Esophagus (tissue), 2 donors: ENCODE results near the gene ZNF296. TPM values are rescaled to one million over a fixed set of nuclear protein-coding genes. Genes with fewer than 3 reads are reported as not detected.

Experiments used
- H3K27ac ChIP-seq, 2 donors: one replicate each; pipeline ENCODE4 v1.5.1; 2013; ENCODE audit warnings: low read depth in 2 of 2, mild to moderate bottlenecking in 2 of 2, inconsistent platforms in 1 of 2, low read length in 1 of 2, moderate library complexity in 1 of 2
- H3K27me3 ChIP-seq, 2 donors: one replicate each; pipeline ENCODE4 v1.6.1; 2013; ENCODE audit warnings: low read length in 2 of 2, control low read depth in 1 of 2, mild to moderate bottlenecking in 1 of 2; ENCODE audit not compliant: insufficient read depth in 2 of 2, control insufficient read depth in 1 of 2
- H3K36me3 ChIP-seq, 2 donors: one replicate each; pipeline ENCODE4 v1.6.1; 2013; ENCODE audit warnings: low read length in 1 of 2; ENCODE audit not compliant: control insufficient read depth in 2 of 2, insufficient read depth in 2 of 2
- H3K4me1 ChIP-seq, 2 donors: one replicate each; pipeline ENCODE4 v1.6.1; 2013; ENCODE audit warnings: low read length in 1 of 2; ENCODE audit not compliant: control insufficient read depth in 2 of 2, insufficient read depth in 2 of 2
- H3K4me3 ChIP-seq, 2 donors: one replicate each; pipeline ENCODE4 v1.5.1; 2013; ENCODE audit warnings: low read length in 2 of 2, mild to moderate bottlenecking in 2 of 2, low read depth in 1 of 2, moderate library complexity in 1 of 2
- H3K9me3 ChIP-seq, 2 donors: one replicate each; pipeline ENCODE4 v1.6.1; 2013; ENCODE audit warnings: mild to moderate bottlenecking in 2 of 2, low read depth in 1 of 2, low read length in 1 of 2, moderate library complexity in 1 of 2; ENCODE audit not compliant: control insufficient read depth in 2 of 2, insufficient read depth in 1 of 2
- WGBS, 2 donors: extraction: QIAGEN DNeasy Blood & Tissue Kit; methylation state at CpG; one replicate each; pipeline ENCODE4 v1.1.7; 2013; 5-methylcytosine and 5-hydroxymethylcytosine counted together
- polyA plus RNA-seq, 2 donors: library from polyadenylated mRNA; stranded (reverse); fragments of 200-250 nt; gene quantifications; one replicate each; pipeline ENCODE4 v1.2.3, GENCODE V29; 2013
- donor health status: healthy with polysubstance abuse.
- donor health status: Bipolar disorder and iron deficiency.

The ZNF296 gene
- polyA plus RNA-seq, 2 donors: 7.6 to 14.5 TPM

DNA sequence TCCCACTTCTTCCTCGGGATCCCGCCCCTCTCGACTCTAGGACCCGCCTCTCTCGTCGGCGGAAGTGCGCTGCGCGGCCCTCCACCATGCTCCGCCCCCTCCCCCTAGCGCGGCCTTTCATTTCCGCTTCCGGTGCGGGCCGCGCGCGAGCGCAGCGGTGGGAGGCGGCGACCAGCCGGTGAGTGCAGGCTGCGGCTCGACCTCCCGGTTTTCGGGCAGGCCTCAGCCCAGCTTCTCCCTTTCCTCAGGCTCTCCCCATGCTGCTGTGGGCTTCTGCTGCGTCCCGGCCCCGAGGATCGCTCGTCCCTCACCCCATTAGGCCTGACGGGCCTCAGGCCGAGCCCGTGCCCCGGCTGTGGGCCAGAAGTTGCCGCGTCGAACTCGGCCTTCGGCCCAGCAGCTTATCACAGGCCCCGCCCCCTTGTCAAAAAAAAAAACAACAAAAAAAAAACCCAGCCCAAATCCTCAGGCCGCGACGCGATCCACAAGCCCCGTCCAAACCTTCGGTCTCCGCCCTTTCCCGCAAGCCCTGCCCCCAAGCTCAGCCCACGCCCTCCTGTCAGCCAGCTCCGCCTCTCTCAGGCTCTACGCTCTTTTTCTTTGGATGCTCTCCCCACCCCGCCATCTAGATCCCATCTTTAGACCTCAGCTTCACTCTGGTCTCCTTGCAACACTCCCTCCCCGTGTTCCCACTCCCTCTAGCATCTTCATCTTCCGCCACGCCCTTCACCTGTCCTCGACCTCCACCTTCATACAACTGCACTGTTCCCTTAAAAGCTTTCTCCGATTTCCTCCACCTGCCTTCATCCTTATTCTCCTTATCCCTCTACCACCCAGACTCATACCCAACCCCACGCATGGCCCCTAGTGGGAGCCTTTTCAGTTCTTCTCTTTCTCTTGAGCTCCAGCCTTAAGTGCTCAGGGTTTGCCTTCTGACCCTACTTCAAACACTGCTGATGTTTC, 37.1 kb downstream of the ZNF296 start, which contains the start of gene CLASRP:
Gene CLASRP (plus strand): TSS at position 115 of the 963 bp plus-strand sequence. CDS start 1,168 bp downstream, outside the sequence.
- peaks cover 3 to 20% of the 10 kb centered on the region in 2 donors for H3K36me3 ChIP-seq
- 1 to 2% methylated on average over 59 to 62 of the region's 62 CpGs for WGBS, 2 donors

DNA sequence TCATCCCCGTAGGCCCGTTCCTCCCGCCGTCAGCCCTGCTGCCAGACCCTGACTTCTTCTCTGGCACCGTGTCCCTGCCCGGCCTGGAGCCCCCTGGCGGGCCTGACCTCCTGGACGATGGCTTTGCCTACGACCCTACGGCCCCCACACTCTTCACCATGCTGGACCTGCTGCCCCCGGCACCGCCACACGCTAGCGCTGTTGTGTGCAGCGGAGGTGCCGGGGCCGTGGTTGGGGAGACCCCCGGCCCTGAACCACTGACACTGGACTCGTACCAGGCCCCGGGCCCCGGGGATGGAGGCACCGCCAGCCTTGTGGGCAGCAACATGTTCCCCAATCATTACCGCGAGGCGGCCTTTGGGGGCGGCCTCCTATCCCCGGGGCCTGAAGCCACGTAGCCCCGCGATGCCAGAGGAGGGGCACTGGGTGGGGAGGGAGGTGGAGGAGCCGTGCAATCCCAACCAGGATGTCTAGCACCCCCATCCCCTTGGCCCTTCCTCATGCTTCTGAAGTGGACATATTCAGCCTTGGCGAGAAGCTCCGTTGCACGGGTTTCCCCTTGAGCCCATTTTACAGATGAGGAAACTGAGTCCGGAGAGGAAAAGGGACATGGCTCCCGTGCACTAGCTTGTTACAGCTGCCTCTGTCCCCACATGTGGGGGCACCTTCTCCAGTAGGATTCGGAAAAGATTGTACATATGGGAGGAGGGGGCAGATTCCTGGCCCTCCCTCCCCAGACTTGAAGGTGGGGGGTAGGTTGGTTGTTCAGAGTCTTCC, 38.7 kb downstream of the ZNF296 start:
- Histone ChIP-seq H3K9me3 (no peaks in the 10 kb centered on the region), H3K4me3 (no peak overlapping the region), H3K27ac (no peak overlapping the region), H3K27me3 (no peaks in the 10 kb centered on the region), H3K36me3 (peaks cover 3 to 15% of the 10 kb centered on the region in 2 donors), H3K4me1 (peaks cover 9 to 13% of the 10 kb centered on the region in 2 donors)
- WGBS, 2 donors: 92 to 93% methylated on average over 37 of the region's 37 CpGs

More for the DNA sequence above, 37.1 kb downstream of the ZNF296 start, which contains the start of gene CLASRP:
- H3K4me3 ChIP-seq: peak within 1 kb of the TSS; percentile 76 to 89
- H3K27me3 ChIP-seq: no peaks in the 10 kb centered on the region
- peak within 1 kb of the TSS; percentile 98 to 99 for H3K27ac ChIP-seq
- H3K9me3 ChIP-seq: no peaks in the 10 kb centered on the region
- H3K4me1 ChIP-seq: peaks cover 9 to 13% of the 10 kb centered on the region in 2 donors

DNA sequence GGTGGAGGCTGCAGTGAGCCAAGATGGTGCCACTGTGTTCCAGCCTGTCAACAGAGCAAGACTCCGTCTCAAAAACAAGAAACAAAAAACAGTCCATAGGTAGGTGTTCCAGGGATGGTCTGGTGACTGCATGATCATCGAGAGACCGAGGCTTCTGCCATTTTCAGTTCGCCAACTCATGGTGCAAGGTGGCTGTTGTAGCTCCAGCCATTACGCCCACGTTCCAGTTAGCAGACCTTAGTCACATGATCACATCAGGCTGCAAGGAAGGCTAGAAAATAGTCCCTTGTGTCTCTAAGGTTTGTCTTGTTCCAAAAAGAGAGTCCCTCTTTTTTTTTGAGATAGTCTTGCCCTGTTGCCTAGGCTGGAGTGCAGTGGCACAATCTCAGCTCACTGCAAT, 40.5 kb downstream of the ZNF296 start:
- Histone ChIP-seq H3K9me3 (no peaks in the 10 kb centered on the region), H3K4me3 (no peak overlapping the region), H3K27ac (no peak overlapping the region), H3K36me3 (peaks cover 4 to 8% of the 10 kb centered on the region in 2 donors), H3K27me3 (no peaks in the 10 kb centered on the region), H3K4me1 (peaks cover 9 to 13% of the 10 kb centered on the region in 2 donors)
- WGBS, 2 donors: 96 to 97% methylated on average over 6 of the region's 6 CpGs

DNA sequence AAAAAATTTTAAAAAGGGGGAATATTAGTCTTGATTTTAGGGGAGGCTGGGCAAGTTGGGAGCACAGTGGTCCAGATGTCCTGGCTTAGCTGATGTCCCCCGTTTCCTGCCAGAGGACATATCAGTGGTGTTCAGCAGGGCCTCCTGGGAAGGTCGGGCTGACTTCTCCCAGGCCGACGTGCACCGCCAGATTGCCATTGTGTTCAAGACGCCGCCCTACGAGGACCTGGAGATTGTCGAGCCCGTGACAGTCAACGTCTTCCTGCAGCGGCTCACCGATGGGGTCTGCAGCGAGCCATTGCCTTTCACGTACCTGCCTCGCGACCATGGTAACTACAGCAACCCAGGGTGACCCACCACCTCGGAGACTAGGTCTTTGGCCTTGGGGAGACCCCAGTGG, 43.9 kb downstream of the ZNF296 start:
- H3K36me3 ChIP-seq: peaks cover 3 to 6% of the 10 kb centered on the region in 2 donors
- H3K9me3 ChIP-seq: no peaks in the 10 kb centered on the region
- no peak overlapping the region for H3K4me3 ChIP-seq
- 88 to 90% methylated on average over 18 of the region's 18 CpGs for WGBS, 2 donors
- no peaks in the 10 kb centered on the region for H3K4me1 ChIP-seq
- H3K27ac ChIP-seq: no peak overlapping the region
- H3K27me3 ChIP-seq: no peaks in the 10 kb centered on the region

DNA sequence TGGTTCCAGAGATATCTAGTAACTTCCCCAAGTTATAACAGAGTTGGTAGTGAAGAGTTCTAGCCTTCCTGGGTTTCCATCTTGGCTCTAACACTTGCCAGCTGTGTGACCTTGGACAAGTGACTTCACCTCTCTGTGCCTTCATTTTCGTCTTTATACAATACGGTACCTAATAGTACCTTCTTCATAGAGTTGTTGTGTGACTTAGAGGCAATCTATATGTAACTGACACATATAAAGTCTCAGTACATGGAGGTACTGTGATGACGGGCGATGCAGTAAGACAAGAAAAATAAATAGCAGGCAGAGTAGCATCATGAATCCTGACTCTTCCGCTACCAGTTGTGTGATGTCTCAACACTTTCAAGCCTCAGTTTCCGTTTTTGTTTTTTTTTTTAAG, 45.5 kb downstream of the ZNF296 start:
- Histone ChIP-seq H3K9me3 (no peaks in the 10 kb centered on the region), H3K27ac (no peak overlapping the region), H3K4me1 (no peaks in the 10 kb centered on the region), H3K4me3 (no peak overlapping the region), H3K36me3 (peaks cover 3 to 6% of the 10 kb centered on the region in 2 donors), H3K27me3 (no peaks in the 10 kb centered on the region)
- WGBS, 2 donors: 94 to 95% methylated on average over 6 of the region's 6 CpGs

DNA sequence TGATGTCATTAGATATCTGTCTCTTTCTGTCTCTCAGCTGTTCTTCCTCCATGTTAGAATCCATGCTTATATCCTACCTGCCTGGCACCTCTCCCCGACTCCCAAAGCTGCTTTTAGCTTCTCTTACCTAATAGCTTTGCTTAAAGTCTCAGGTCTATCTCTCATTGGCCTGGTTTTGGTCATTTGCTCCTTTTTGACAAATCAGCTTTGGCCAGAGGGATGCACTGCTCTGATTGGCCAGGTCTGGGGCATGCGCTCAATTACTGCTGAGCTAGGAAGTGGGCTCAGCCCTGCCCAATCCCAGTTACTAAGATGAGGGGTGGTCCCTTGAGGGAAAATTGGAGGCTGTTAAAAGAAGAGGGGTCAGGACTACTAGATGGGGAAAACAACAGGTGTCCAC, 48.9 kb downstream of the ZNF296 start:
- Histone ChIP-seq H3K27me3 (no peaks in the 10 kb centered on the region), H3K4me3 (no peak overlapping the region), H3K9me3 (no peaks in the 10 kb centered on the region), H3K4me1 (no peaks in the 10 kb centered on the region), H3K27ac (no peak overlapping the region), H3K36me3 (peaks cover 3 to 8% of the 10 kb centered on the region in 2 donors)
- 96% methylated on average over 2 of the region's 2 CpGs for WGBS, 2 donors

DNA sequence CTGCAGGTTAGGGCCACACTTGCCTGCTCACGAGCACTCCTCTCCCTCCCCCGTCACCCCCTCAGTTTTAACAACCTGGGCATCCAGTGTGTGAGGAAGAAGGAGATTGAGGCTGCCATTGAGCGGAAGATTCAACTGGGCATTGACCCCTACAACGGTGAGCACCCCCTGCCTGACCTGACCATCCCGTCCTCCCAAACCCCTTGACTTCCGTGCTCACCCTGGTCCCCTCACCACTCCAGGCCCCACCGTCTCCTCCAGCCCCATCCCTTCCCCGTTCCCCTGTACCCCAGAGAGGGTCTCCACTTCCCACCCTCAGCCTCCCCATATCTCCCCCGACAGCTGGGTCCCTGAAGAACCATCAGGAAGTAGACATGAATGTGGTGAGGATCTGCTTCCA, 51.0 kb downstream of the ZNF296 start:
- peaks cover 0 to 10% of the 10 kb centered on the region in 2 donors for H3K36me3 ChIP-seq
- no peaks in the 10 kb centered on the region for H3K27me3 ChIP-seq
- H3K4me3 ChIP-seq: no peak overlapping the region
- H3K4me1 ChIP-seq: no peaks in the 10 kb centered on the region
- WGBS, 2 donors: 95% methylated on average over 8 to 9 of the region's 9 CpGs
- H3K9me3 ChIP-seq: no peaks in the 10 kb centered on the region
- H3K27ac ChIP-seq: no peak overlapping the region

DNA sequence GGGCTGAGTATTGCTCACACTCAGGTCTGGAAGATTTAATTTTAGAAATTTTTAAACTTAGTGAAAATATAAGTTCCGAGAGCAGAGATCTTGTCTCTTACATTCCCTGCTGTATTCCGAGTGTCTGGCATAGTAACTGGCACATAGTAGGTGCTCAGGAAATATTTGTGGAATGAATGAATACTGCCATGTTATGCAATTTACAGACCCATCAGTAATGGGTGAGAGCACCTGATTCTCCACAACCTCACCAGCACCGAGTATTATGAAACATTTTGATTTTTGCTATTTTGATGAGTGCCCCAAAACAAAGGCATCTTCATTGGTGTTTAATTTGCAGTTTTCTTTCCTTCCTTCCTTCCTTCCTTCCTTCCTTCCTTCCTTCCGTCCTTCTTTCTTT, 53.2 kb downstream of the ZNF296 start:
- 90 to 93% methylated on average over 4 of the region's 4 CpGs for WGBS, 2 donors
- no peak overlapping the region for H3K27ac ChIP-seq
- H3K27me3 ChIP-seq: no peaks in the 10 kb centered on the region
- H3K4me1 ChIP-seq: no peaks in the 10 kb centered on the region
- H3K9me3 ChIP-seq: no peaks in the 10 kb centered on the region
- H3K36me3 ChIP-seq: peaks cover 0 to 8% of the 10 kb centered on the region in 2 donors
- H3K4me3 ChIP-seq: no peak overlapping the region

DNA sequence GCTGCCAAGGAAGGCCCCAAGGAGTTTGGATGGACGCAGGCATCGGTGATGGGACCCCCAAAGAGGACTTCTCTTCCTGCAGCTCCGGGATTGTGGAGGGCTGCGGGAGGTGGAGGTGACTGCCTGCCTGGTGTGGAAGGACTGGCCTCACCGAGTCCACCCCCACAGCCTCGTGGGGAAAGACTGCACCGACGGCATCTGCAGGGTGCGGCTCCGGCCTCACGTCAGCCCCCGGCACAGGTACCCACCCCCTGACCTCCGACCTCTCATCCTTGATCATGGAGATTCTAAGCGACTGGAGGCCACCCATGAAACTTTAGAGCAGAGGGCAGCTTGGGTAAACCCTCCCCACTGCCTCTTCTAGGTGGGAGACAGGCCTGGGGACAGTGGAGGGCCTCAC, 54.3 kb downstream of the ZNF296 start:
- H3K36me3 ChIP-seq: peaks cover 0 to 8% of the 10 kb centered on the region in 2 donors
- H3K9me3 ChIP-seq: no peaks in the 10 kb centered on the region
- no peaks in the 10 kb centered on the region for H3K27me3 ChIP-seq
- WGBS, 2 donors: 86 to 87% methylated on average over 14 of the region's 14 CpGs
- no peaks in the 10 kb centered on the region for H3K4me1 ChIP-seq
- H3K27ac ChIP-seq: no peak overlapping the region
- H3K4me3 ChIP-seq: no peak overlapping the region
